Upper lobe of right lung (tissue), 1 donor: ENCODE results near the gene DDX17. TPM values are rescaled to one million over a fixed set of nuclear protein-coding genes. Genes with fewer than 3 reads are reported as not detected.

ENCODE experiments used
- ATAC-seq: fragments of 200-7000 bp; cut with Tn5 transposase; one replicate; pipeline ENCODE4 v1.9.1; 2020; ENCODE audit warnings: mild to moderate bottlenecking, moderate library complexity
- DNase-seq: peaks from one replicate; pipeline ENCODE4 v3.0.0-alpha.2; 2020
- H3K27ac ChIP-seq: fragments of 200-600 bp; one replicate; pipeline ENCODE4 v1.8.0; 2022
- H3K27me3 ChIP-seq: fragments of 200-600 bp; one replicate; pipeline ENCODE4 v1.8.0; 2022; ENCODE audit warnings: mild to moderate bottlenecking
- H3K36me3 ChIP-seq: fragments of 200-600 bp; one replicate; pipeline ENCODE4 v1.8.0; 2022
- H3K4me1 ChIP-seq: fragments of 200-600 bp; one replicate; pipeline ENCODE4 v1.8.0; 2022
- H3K4me3 ChIP-seq: fragments of 200-600 bp; one replicate; pipeline ENCODE4 v1.8.0; 2022; ENCODE audit warnings: mild to moderate bottlenecking
- H3K9me3 ChIP-seq: fragments of 200-600 bp; one replicate; pipeline ENCODE4 v1.8.0; 2022
- intact Hi-C: fragments of 100-400 bp; cut with DNase I; formaldehyde crosslinking; loops from one replicate; pipeline ENCODE4 v1.11.0; 2022
- total RNA-seq: library from RNA; stranded (reverse); fragmentation: NEBNext Ultra II Directional; extraction: Animal tissue kit (Norgen Biotek cat#: 25700); gene quantifications from one replicate; pipeline ENCODE4 v1.2.1, GENCODE V29; 2021
- TF ChIP-seq, protein P1 (sequence below): fragments of 200-600 bp; IDR thresholded peaks from one replicate; pipeline ENCODE4 v1.8.0; 2022; ENCODE audit warnings: antibody characterized with exemption
- donor health status: DM: no; HTN: yes; CAD: no; lungs with severe emphysema.

DDX17 gene
- total RNA-seq, 1 donor from 2014 or later: 480 TPM

DNA sequence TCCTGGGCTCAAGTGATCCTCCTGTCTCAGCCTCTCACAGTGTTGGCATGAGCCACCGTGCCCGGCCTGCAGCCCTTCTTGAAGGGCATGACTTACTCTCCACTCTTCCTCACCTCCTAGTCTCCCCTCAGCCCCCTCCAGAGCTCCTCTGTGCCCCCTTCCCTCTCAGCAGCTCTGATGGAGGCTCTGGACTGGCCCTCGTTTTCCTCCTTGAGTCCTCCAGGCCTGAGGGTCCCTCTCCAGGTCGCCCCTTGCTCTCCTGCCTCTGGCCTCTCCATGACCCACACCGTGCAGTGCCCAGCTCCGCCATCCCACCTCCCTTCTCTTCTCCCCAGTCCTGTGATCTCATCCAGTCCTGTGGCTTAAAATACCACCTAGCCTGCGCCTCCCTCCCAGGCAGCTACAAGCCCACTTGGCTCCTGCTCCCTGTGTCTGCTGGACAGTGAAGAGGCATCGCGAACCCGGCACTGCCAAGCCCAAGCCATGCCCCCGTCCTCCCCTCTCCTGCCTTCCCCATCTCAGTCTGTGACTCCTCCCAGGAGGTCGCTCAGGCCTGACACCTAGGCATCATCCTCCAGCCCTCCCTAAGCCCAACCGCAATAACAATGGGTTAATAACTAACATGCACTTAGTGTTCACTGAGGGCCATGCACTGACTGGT is 63.0 kb downstream of the DDX17 start:
- DNase-seq (no peak), ATAC-seq (peak; percentile 32)
- TF ChIP-seq, protein P1, sequence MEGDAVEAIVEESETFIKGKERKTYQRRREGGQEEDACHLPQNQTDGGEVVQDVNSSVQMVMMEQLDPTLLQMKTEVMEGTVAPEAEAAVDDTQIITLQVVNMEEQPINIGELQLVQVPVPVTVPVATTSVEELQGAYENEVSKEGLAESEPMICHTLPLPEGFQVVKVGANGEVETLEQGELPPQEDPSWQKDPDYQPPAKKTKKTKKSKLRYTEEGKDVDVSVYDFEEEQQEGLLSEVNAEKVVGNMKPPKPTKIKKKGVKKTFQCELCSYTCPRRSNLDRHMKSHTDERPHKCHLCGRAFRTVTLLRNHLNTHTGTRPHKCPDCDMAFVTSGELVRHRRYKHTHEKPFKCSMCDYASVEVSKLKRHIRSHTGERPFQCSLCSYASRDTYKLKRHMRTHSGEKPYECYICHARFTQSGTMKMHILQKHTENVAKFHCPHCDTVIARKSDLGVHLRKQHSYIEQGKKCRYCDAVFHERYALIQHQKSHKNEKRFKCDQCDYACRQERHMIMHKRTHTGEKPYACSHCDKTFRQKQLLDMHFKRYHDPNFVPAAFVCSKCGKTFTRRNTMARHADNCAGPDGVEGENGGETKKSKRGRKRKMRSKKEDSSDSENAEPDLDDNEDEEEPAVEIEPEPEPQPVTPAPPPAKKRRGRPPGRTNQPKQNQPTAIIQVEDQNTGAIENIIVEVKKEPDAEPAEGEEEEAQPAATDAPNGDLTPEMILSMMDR: no peak
- Histone ChIP-seq H3K9me3 (no peaks in the 10 kb centered on the region), H3K27ac (no peak overlapping the region), H3K27me3 (peaks cover 23% of the 10 kb centered on the region), H3K4me3 (no peak overlapping the region), H3K4me1 (no peaks in the 10 kb centered on the region), H3K36me3 (no peaks in the 10 kb centered on the region)
- intact Hi-C loops: no loop called here

DNA sequence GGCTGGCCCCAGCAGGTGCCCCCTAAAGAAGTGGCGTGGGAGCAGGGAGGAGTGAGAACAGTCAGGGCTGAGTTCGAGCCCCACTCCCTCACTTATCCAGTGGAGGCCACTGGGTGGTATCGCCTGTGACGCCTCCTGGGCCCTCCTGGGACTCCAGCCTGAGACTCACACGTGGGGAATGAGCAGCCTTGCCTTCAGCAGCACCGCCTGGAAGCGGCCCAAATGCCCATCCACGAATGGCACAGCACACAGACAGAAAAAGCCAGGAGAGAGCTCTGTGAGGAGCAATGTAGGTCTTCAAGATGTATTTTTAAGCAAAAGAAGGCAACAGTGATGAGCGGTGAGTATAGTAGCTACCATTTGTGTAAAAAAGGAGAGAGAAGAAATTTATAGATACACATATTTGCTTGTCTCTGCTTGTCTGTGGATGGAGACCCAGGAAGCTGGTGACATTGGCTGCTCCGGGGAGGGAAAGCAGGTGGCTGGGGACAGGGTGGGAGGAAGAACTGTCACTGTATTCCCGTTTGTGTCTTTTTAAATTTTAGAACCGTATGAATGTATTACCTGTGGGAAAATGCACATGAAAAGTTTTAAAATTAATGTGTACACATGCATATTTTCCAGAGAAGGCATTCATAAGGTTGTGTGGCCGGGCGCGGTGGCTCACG is 64.4 kb downstream of the DDX17 start:
- Histone ChIP-seq H3K4me3 (no peak overlapping the region), H3K27me3 (peaks cover 23% of the 10 kb centered on the region), H3K4me1 (no peaks in the 10 kb centered on the region), H3K9me3 (no peaks in the 10 kb centered on the region), H3K27ac (no peak overlapping the region), H3K36me3 (no peaks in the 10 kb centered on the region)
- intact Hi-C loops: no loop called here
- no peak for DNase-seq
- ATAC-seq: no peak
- TF ChIP-seq, protein P1: no peak

DNA sequence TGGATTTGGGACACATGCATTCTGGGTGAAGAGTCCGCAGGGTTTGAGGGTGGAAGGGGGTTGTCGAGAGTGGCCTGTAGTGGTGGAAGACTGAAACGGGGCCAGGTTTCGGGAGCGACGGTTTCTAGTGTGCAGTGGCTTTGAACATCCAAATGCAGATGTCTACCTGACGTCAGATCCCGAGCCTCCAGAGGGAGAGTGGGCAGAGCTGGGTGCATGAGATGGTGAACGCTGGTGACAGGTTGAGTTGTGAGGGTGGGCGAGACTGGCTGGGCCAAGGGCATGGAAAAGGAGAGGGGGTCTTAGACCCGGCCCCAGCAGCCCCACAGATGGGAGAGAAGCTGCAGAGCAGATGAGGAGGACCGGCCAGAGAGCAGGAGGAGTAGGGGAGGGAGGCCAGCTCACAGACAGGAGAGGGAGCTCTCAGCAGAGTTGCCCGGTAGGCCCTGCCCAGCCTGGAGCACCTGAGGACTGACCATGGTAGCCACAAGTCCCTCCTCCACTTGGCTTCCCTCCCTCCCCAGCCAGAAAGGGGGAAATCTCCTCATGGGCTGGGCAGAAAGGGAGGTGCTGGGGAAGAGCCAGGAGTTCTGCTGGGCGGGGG is 65.3 kb downstream of the DDX17 start:
- peaks cover 17% of the 10 kb centered on the region for H3K27me3 ChIP-seq
- no peaks in the 10 kb centered on the region for H3K9me3 ChIP-seq
- intact Hi-C loops: no loop called here
- no peak overlapping the region for H3K4me3 ChIP-seq
- H3K36me3 ChIP-seq: no peaks in the 10 kb centered on the region
- no peak overlapping the region for H3K27ac ChIP-seq
- no peak for ATAC-seq
- no peaks in the 10 kb centered on the region for H3K4me1 ChIP-seq
- no peak for DNase-seq
- TF ChIP-seq, protein P1: no peak

DNA sequence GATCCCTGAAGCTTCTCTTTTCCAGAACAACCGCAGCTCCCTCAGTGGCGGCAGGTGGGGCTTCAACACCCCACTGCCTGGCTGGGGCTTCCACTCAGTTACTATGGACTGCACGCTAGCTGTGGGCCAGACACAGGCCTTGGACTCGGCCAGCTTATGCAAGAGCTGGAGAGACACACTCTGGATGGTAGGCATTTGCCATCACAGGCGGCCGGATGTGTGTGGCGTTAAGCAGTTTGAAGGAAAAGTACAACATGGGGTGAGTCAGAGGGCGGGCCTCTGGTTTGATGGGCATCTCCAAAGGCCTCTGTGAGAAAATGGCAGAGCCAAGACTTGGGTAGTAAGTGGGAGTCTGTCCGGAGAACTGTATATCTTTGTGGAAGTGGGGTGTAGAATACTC is 68.7 kb downstream of the DDX17 start:
- Histone ChIP-seq H3K4me3 (no peak overlapping the region), H3K9me3 (no peaks in the 10 kb centered on the region), H3K27me3 (no peaks in the 10 kb centered on the region), H3K27ac (no peak overlapping the region), H3K4me1 (no peaks in the 10 kb centered on the region), H3K36me3 (no peaks in the 10 kb centered on the region)
- ATAC-seq (no peak), DNase-seq (no peak)
- intact Hi-C loops: no loop called here
- TF ChIP-seq, protein P1: no peak

DNA sequence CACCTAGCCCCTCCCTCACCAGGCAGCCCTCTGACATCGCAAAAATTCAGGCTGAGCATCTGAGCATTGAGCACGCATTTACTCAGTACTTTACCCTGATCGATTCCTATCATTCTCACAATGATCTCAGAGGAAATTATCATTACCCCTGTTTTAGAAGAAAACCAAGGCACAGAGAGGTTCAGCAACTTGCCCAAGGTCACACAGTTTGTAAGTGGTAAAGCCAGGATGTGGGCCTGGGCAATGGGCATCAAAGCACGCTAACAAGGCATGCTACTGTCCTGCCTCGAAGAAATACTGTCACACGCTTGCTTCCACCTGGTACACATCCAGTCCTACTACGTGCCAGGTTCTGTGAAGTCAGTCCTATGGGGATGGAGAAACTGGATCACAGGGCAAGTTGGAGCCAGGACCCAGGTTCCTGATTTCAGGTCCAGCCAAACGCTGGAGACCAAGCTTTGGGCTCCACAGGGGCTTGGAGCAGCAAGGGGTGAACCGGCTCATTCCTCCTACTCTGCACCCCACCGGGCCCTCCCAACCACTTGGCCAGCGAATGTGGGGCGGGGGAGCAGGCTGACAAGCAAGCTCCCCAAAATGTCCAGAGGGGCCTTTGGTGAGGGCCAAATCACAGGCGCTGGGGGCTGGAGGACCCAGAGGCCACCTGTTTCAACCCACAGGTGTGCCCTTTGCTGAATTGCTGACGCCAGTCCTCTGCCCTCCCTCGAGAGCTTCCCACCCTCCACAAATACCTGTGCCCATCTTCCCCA is 69.3 kb downstream of the DDX17 start:
- intact Hi-C loops: no loop called here

More for the DNA sequence above, 69.3 kb downstream of the DDX17 start:
- DNase-seq (no peak), ATAC-seq (no peak)
- H3K36me3 ChIP-seq: no peaks in the 10 kb centered on the region
- no peaks in the 10 kb centered on the region for H3K9me3 ChIP-seq
- H3K27ac ChIP-seq: no peak overlapping the region
- H3K4me3 ChIP-seq: no peak overlapping the region
- no peaks in the 10 kb centered on the region for H3K4me1 ChIP-seq
- no peaks in the 10 kb centered on the region for H3K27me3 ChIP-seq
- TF ChIP-seq, protein P1: no peak
